MM.1S (cell line): Measurements from ENCODE around the gene GFM2.

Experiments
- CTCF ChIP-seq: fragments of 300-600 bp; sonication (generic); IDR thresholded peaks from 2 replicates; pipeline ENCODE4 v1.5.1; 2016; ENCODE audit warnings: antibody characterized with exemption, low read length, mixed read lengths
- EZH2 ChIP-seq: fragments of 300-600 bp; sonication (generic); optimal IDR thresholded peaks from 2 replicates; pipeline ENCODE3; 2017; ENCODE audit warnings: low read depth, mild to moderate bottlenecking, antibody characterized with exemption, low read length, mixed read lengths
- EZH2phosphoT487 ChIP-seq: fragments of 300-600 bp; sonication (generic); IDR thresholded peaks from 2 replicates; pipeline ENCODE4 v1.6.1; 2018; ENCODE audit warnings: antibody characterized with exemption, low read length

GRCh38 chr5:74798977-74799911 is 32.3 kb upstream of the GFM2 start:
- TF ChIP-seq CTCF (no peak), EZH2 (no peak), EZH2phosphoT487 (no peak)
